ENCODE measurements around the gene PDE10A.

Gene PDE10A

DNA sequence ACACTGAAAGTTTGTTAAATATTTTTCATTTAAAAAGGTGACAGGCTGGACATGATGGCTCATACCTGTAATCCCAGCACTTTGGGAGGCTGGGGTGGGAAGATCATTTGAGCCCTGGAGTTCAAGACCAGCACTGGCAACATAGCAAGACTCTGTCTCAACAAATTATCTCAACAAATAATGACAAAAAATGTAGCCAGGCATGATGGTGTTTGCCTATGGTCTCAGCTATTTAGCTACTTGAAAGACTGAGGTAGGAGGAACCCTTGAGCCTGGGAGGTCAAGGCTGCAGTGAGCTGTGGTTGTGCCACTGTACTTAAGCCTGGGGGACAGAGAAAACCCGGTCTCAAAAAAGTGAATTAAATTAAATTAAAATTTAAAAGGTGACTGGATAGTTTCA is 297.7 kb downstream of the PDE10A start:
- DNase-seq (ENCODE audit: low spot score) = no peak

GRCh38 chr6:165345700-165346099 is 317.3 kb downstream of the PDE10A start:
- no peak for DNase-seq (ENCODE audit: low spot score)

More for the DNA sequence above, 297.7 kb downstream of the PDE10A start:
- TF ChIP-seq, protein P1, sequence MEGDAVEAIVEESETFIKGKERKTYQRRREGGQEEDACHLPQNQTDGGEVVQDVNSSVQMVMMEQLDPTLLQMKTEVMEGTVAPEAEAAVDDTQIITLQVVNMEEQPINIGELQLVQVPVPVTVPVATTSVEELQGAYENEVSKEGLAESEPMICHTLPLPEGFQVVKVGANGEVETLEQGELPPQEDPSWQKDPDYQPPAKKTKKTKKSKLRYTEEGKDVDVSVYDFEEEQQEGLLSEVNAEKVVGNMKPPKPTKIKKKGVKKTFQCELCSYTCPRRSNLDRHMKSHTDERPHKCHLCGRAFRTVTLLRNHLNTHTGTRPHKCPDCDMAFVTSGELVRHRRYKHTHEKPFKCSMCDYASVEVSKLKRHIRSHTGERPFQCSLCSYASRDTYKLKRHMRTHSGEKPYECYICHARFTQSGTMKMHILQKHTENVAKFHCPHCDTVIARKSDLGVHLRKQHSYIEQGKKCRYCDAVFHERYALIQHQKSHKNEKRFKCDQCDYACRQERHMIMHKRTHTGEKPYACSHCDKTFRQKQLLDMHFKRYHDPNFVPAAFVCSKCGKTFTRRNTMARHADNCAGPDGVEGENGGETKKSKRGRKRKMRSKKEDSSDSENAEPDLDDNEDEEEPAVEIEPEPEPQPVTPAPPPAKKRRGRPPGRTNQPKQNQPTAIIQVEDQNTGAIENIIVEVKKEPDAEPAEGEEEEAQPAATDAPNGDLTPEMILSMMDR (IDR thresholded peaks at IDR 0.05; ENCODE audit: extremely low read depth, missing control alignments) = no peak

DNA sequence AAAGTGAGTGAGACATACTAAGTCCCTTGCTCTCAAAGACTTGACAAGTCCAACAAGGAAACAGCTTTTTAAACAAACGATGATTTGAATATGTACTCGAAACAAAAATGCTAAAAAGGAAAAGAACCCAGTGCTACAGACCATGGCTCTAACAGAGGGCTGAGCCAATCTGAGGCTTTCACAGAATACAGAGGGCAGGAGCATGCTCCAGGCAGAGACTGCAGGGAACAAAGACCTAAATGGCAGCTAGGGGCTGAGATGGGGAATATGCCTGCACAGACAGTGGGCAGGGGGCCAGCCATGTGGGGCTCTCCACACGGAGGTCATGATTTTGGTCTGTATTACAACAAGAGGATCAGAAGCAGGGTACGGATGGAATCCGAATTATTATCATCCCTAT is 322.5 kb downstream of the PDE10A start:
- DNase-seq (ENCODE audit: low spot score) = no peak
- TF ChIP-seq, protein P1 (IDR thresholded peaks at IDR 0.05; ENCODE audit: extremely low read depth, missing control alignments) = no peak

More at GRCh38 chr6:165345700-165346099, 317.3 kb downstream of the PDE10A start:
- TF ChIP-seq, protein P1 (IDR thresholded peaks at IDR 0.05; ENCODE audit: extremely low read depth, missing control alignments) = no peak

DNA sequence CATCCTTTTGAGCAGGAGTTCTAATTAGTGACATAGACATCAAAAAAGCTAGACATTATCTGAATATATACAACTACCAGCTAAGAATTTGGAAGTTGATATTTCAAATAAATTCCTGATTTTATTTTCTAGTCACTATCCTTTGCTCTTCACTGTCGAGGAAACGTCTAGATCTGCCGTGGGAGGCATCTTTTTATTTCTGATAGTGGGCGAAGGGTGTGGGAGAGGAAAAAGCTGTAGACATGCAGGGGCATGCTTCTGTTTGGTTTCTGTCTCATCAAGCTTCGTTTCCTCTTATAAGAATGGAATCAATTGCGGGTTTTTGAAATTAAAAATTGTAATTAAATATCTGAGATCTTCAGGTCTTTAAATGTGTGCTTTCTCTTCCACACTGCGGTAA is 337.4 kb downstream of the PDE10A start:
- TF ChIP-seq, protein P1 (IDR thresholded peaks at IDR 0.05; ENCODE audit: extremely low read depth, missing control alignments) = no peak
- DNase-seq (ENCODE audit: low spot score) = no peak

DNA sequence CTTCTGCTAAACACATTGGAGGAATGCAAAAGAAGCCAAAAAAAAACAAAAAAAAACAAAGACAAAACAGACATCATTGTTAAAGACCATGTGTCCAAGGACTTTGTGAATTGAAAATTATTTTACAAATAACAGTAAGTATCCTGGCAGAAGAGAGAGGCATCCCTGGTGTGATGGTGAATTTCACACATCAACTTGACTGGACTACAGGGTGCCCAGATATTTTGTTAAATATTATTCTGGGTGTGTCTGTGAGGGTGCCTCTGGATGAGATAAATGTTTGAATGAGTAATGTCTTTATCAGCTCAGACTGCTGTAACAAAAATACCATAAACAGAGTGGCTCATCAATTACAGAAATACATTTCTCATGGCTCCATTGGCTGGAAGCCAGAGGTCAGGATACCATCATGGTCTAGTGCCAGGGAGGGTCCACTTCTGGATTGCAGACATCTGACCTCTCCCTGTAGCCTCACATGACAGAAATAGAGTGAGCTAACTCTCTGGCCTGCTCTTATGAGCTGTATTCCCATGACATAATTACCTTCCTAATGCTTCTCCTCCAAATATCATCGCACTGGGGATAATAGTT is 341.4 kb downstream of the PDE10A start:
- TF ChIP-seq, protein P1 (IDR thresholded peaks at IDR 0.05; ENCODE audit: extremely low read depth, missing control alignments) = no peak
- no peak for DNase-seq (ENCODE audit: low spot score)

DNA sequence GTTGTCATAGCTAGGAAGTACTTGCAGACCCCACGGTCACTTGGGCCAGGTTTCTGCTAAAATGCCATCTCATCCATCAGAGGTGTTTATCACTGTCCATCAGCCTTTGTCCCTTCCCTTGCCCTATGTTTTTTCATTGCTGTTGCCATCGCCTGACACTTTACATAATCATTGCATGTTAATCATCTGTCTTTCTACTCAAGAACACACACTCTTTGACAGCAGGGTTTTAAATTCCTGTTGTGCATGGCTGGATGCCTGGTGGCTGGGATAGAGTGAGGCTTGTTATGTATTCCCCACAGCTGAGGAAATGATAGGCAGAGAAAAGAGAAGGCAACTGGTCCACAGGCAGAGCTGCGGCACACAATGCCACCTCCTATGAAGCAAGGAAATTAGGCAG is 341.9 kb downstream of the PDE10A start:
- TF ChIP-seq, protein P1 (IDR thresholded peaks at IDR 0.05; ENCODE audit: extremely low read depth, missing control alignments) = no peak
- DNase-seq (ENCODE audit: low spot score) = no peak

GRCh38 chr6:165317723-165318122 is 345.3 kb downstream of the PDE10A start:
- TF ChIP-seq, protein P1 (IDR thresholded peaks at IDR 0.05; ENCODE audit: extremely low read depth, missing control alignments) = no peak
- DNase-seq (ENCODE audit: low spot score) = no peak

Measured in GM20000 (cell line).